Stimulated activated CD8-positive, alpha-beta memory T cell treated with anti-CD3 and anti-CD28 coated beads, Interleukin-15, amount 100 ng/mL, for 1 hour (primary cell): ENCODE results near the gene IGFBP7.

ENCODE experiments used
- DNase-seq: peaks from one replicate; pipeline ENCODE4 v3.0.0-alpha.2; 2020; ENCODE audit warnings: low read depth

Gene IGFBP7

GRCh38 chr4:57042711-57043169 is 67.4 kb downstream of the IGFBP7 start:
- DNase-seq: no peak

- no peak for DNase-seq
These were observed 69.2 kb downstream of the IGFBP7 start for GRCh38 chr4:57041020-57041419.

- no peak for DNase-seq
These were observed 69.7 kb downstream of the IGFBP7 start for GRCh38 chr4:57040510-57040909.

GRCh38 chr4:57039345-57039744 is 70.8 kb downstream of the IGFBP7 start:
- DNase-seq: no peak

GRCh38 chr4:57037982-57038604 is 72.1 kb downstream of the IGFBP7 start:
- no peak for DNase-seq

- no peak for DNase-seq
These were observed 75.7 kb downstream of the IGFBP7 start for GRCh38 chr4:57034520-57034919.

- no peak for DNase-seq
These were observed 87.1 kb downstream of the IGFBP7 start for GRCh38 chr4:57023104-57023503.

- DNase-seq: no peak
These were observed 89.6 kb downstream of the IGFBP7 start for GRCh38 chr4:57020467-57021101.

- no peak for DNase-seq
These were observed 91.2 kb downstream of the IGFBP7 start for GRCh38 chr4:57018980-57019379.

- DNase-seq: no peak
These were observed 96.6 kb downstream of the IGFBP7 start for GRCh38 chr4:57013543-57014120.

- no peak for DNase-seq
These were observed 110.4 kb downstream of the IGFBP7 start for GRCh38 chr4:56999751-57000150.

- no peak for DNase-seq
These were observed 114.7 kb downstream of the IGFBP7 start for GRCh38 chr4:56995525-56995924.

GRCh38 chr4:56990109-56990905 is 119.9 kb downstream of the IGFBP7 start:
- no peak for DNase-seq

- DNase-seq: no peak
These were observed 123.2 kb downstream of the IGFBP7 start for GRCh38 chr4:56986952-56987351.

GRCh38 chr4:56986192-56986591 is 124.0 kb downstream of the IGFBP7 start:
- no peak for DNase-seq

GRCh38 chr4:56981795-56982201 is 128.4 kb downstream of the IGFBP7 start:
- no peak for DNase-seq
